ENCODE results near the gene ACTN1.
"Not testable (repeated sequence)": the region's sequence is repeated elsewhere in the genome, so short reads cannot be mapped to it uniquely, and the experiment has no call there.

The ACTN1 gene

GRCh38 chr14:68862954-68863594 lies 116.0 kb downstream of the ACTN1 start:
- peak; percentile 62 for DNase-seq (ENCODE audit: low spot score)

- DNase-seq (ENCODE audit: low spot score) = no peak
Observed at GRCh38 chr14:68860771-68861170, 118.3 kb downstream of the ACTN1 start.

GRCh38 chr14:68857516-68858070 lies 121.5 kb downstream of the ACTN1 start:
- no peak for DNase-seq (ENCODE audit: low spot score)

GRCh38 chr14:68856572-68856971 lies 122.5 kb downstream of the ACTN1 start:
- no peak for DNase-seq (ENCODE audit: low spot score)

GRCh38 chr14:68854421-68854820 lies 124.7 kb downstream of the ACTN1 start:
- no peak for DNase-seq (ENCODE audit: low spot score)

- DNase-seq (ENCODE audit: low spot score) = no peak
Observed at GRCh38 chr14:68853749-68854148, 125.4 kb downstream of the ACTN1 start.

- DNase-seq (ENCODE audit: low spot score) = not testable (repeated sequence)
Observed at GRCh38 chr14:68852493-68852892, 126.6 kb downstream of the ACTN1 start.

GRCh38 chr14:68851078-68851477 lies 128.0 kb downstream of the ACTN1 start:
- no peak for DNase-seq (ENCODE audit: low spot score)

- no peak for DNase-seq (ENCODE audit: low spot score)
Observed at GRCh38 chr14:68849416-68849815, 129.7 kb downstream of the ACTN1 start.

GRCh38 chr14:68848253-68848652 lies 130.8 kb downstream of the ACTN1 start:
- no peak for DNase-seq (ENCODE audit: low spot score)

GRCh38 chr14:68847640-68848039 lies 131.5 kb downstream of the ACTN1 start:
- not testable (repeated sequence) for DNase-seq (ENCODE audit: low spot score)

GRCh38 chr14:68846466-68846865 lies 132.6 kb downstream of the ACTN1 start:
- DNase-seq (ENCODE audit: low spot score) = no peak

- no peak for DNase-seq (ENCODE audit: low spot score)
Observed at GRCh38 chr14:68844210-68844545, 134.9 kb downstream of the ACTN1 start.

- DNase-seq (ENCODE audit: low spot score) = peak; percentile 30
Observed at GRCh38 chr14:68843471-68844209, 135.5 kb downstream of the ACTN1 start.

GRCh38 chr14:68842298-68842697 lies 136.8 kb downstream of the ACTN1 start:
- no peak for DNase-seq (ENCODE audit: low spot score)

GRCh38 chr14:68841016-68841809 lies 137.9 kb downstream of the ACTN1 start:
- no peak for DNase-seq (ENCODE audit: low spot score)

GRCh38 chr14:68840454-68840853 lies 138.6 kb downstream of the ACTN1 start:
- DNase-seq (ENCODE audit: low spot score) = no peak

- no peak for DNase-seq (ENCODE audit: low spot score)
Observed at GRCh38 chr14:68836082-68836481, 143.0 kb downstream of the ACTN1 start.

GRCh38 chr14:68834816-68835215 lies 144.3 kb downstream of the ACTN1 start:
- no peak for DNase-seq (ENCODE audit: low spot score)

GRCh38 chr14:68828698-68829097 lies 150.4 kb downstream of the ACTN1 start:
- DNase-seq (ENCODE audit: low spot score) = no peak

- DNase-seq (ENCODE audit: low spot score) = no peak
Observed at GRCh38 chr14:68825729-68826128, 153.4 kb downstream of the ACTN1 start.

GRCh38 chr14:68824517-68825347 lies 154.4 kb downstream of the ACTN1 start:
- DNase-seq (ENCODE audit: low spot score) = peak; percentile 53

Data from putamen (tissue), 1 donor.